ENCODE measurements around the gene ZMYND8.

GRCh38 chr20:47353239-47353691, 3.2 kb downstream of the ZMYND8 start:
- TF ChIP-seq, protein P1, sequence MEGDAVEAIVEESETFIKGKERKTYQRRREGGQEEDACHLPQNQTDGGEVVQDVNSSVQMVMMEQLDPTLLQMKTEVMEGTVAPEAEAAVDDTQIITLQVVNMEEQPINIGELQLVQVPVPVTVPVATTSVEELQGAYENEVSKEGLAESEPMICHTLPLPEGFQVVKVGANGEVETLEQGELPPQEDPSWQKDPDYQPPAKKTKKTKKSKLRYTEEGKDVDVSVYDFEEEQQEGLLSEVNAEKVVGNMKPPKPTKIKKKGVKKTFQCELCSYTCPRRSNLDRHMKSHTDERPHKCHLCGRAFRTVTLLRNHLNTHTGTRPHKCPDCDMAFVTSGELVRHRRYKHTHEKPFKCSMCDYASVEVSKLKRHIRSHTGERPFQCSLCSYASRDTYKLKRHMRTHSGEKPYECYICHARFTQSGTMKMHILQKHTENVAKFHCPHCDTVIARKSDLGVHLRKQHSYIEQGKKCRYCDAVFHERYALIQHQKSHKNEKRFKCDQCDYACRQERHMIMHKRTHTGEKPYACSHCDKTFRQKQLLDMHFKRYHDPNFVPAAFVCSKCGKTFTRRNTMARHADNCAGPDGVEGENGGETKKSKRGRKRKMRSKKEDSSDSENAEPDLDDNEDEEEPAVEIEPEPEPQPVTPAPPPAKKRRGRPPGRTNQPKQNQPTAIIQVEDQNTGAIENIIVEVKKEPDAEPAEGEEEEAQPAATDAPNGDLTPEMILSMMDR (tag by site-specific recombination; IDR thresholded peaks at IDR 0.05) = no peak
- TF ChIP-seq REST (tag by site-specific recombination; IDR thresholded peaks at IDR 0.05) = no peak
- no peak for TF ChIP-seq ZSCAN18 (tag by site-specific recombination; IDR thresholded peaks at IDR 0.05)

Measured in HEK293 (cell line).